Ascending aorta (tissue), 2 donors: ENCODE measurements around the gene TTLL8. TPM values are rescaled to one million over a fixed set of nuclear protein-coding genes. Genes with fewer than 3 reads are reported as not detected.

Experiments used
- DNase-seq, 2 donors: peaks; one replicate each; pipeline ENCODE4 v3.0.0-alpha.2; 2019; ENCODE audit warnings: low spot score in 2 of 2
- H3K27ac ChIP-seq, 2 donors: fragments of 200-600 bp; sonication (generic); one replicate each; pipeline ENCODE4 v1.5.1; 2016 to 2017; ENCODE audit warnings: mild to moderate bottlenecking in 1 of 2
- H3K27me3 ChIP-seq: fragments of 200-600 bp; sonication (generic); one replicate; pipeline ENCODE4 v1.5.1; 2017
- H3K36me3 ChIP-seq, 2 donors: fragments of 200-600 bp; sonication (generic); one replicate each; pipeline ENCODE4 v1.5.1; 2016
- H3K4me1 ChIP-seq, 2 donors: fragments of 200-600 bp; sonication (generic); one replicate each; pipeline ENCODE4 v1.5.1; 2016 to 2017; ENCODE audit warnings: mild to moderate bottlenecking in 1 of 2
- H3K4me3 ChIP-seq, 2 donors: fragments of 200-600 bp; sonication (generic); one replicate each; pipeline ENCODE4 v1.5.1; 2016 to 2017; ENCODE audit warnings: mild to moderate bottlenecking in 1 of 2
- H3K9me3 ChIP-seq, 2 donors: fragments of 200-600 bp; sonication (generic); one replicate each; pipeline ENCODE4 v1.5.1; 2016
- CTCF ChIP-seq, 3 experiments: fragments of 200-600 bp in 2 of 3; fragments of 450-650 bp in 1 of 3; sonication (generic) in 2 of 3; IDR thresholded peaks; one replicate each; pipeline ENCODE4 v1.5.1; 2016 to 2019; ENCODE audit warnings: antibody characterized with exemption in 3 of 3, mild to moderate bottlenecking in 1 of 3, moderate library complexity in 1 of 3
- intact Hi-C: fragments of 100-400 bp; cut with DNase I; formaldehyde crosslinking; loops from one replicate; pipeline ENCODE4 v1.15.1; 2023
- total RNA-seq: library from RNA; depleted of rRNA; stranded (reverse); fragments of >200 nt; gene quantifications from one replicate; pipeline ENCODE4 v1.1.0, GENCODE V29; 2016

Gene TTLL8
- total RNA-seq, 1 donor from 2014 or later = not detected

GRCh38 chr22:50051930-50052329 is 6.2 kb downstream of the TTLL8 start:
- H3K27ac ChIP-seq = no peak overlapping the region
- DNase-seq = no peak
- H3K9me3 ChIP-seq = peaks cover 0 to 8% of the 10 kb centered on the region in 2 donors
- intact Hi-C loops = no loop called here
- no peaks in the 10 kb centered on the region for H3K4me1 ChIP-seq
- TF ChIP-seq CTCF (IDR thresholded peaks at IDR 0.05) = no peak
- no peaks in the 10 kb centered on the region for H3K36me3 ChIP-seq
- no peak overlapping the region for H3K4me3 ChIP-seq
- H3K27me3 ChIP-seq = no peaks in the 10 kb centered on the region

GRCh38 chr22:50049299-50050195 is 8.6 kb downstream of the TTLL8 start:
- Histone ChIP-seq H3K27me3 (no peaks in the 10 kb centered on the region), H3K4me3 (no peak overlapping the region), H3K36me3 (no peaks in the 10 kb centered on the region), H3K9me3 (peaks cover 0 to 8% of the 10 kb centered on the region in 2 donors), H3K4me1 (no peaks in the 10 kb centered on the region), H3K27ac (no peak overlapping the region)
- no peak for DNase-seq
- intact Hi-C loops = no loop called here
- no peak for TF ChIP-seq CTCF (IDR thresholded peaks at IDR 0.05)

- no peaks in the 10 kb centered on the region for H3K36me3 ChIP-seq
- no peaks in the 10 kb centered on the region for H3K27me3 ChIP-seq
- TF ChIP-seq CTCF (IDR thresholded peaks at IDR 0.05) = no peak
- intact Hi-C loops = no loop called here
- no peak for DNase-seq
- peaks cover 0 to 4% of the 10 kb centered on the region in 2 donors for H3K9me3 ChIP-seq
- no peak overlapping the region for H3K27ac ChIP-seq
- no peak overlapping the region for H3K4me3 ChIP-seq
- no peaks in the 10 kb centered on the region for H3K4me1 ChIP-seq
Observed at GRCh38 chr22:50048836-50049235, 9.3 kb downstream of the TTLL8 start.

- intact Hi-C loops = no loop called here
- TF ChIP-seq CTCF (IDR thresholded peaks at IDR 0.05) = no peak
- no peaks in the 10 kb centered on the region for H3K27me3 ChIP-seq
Observed at GRCh38 chr22:50048061-50048765, 9.9 kb downstream of the TTLL8 start.

GRCh38 chr22:50047346-50047745 is 10.8 kb downstream of the TTLL8 start:
- no peaks in the 10 kb centered on the region for H3K27me3 ChIP-seq
- no peak for DNase-seq
- H3K4me1 ChIP-seq = no peaks in the 10 kb centered on the region
- H3K27ac ChIP-seq = no peak overlapping the region
- no peaks in the 10 kb centered on the region for H3K36me3 ChIP-seq
- intact Hi-C loops = no loop called here
- no peaks in the 10 kb centered on the region for H3K9me3 ChIP-seq
- H3K4me3 ChIP-seq = no peak overlapping the region
- TF ChIP-seq CTCF (IDR thresholded peaks at IDR 0.05) = no peak

More at GRCh38 chr22:50048061-50048765, 9.9 kb downstream of the TTLL8 start:
- no peak overlapping the region for H3K27ac ChIP-seq
- DNase-seq = no peak
- no peaks in the 10 kb centered on the region for H3K9me3 ChIP-seq
- H3K36me3 ChIP-seq = no peaks in the 10 kb centered on the region
- no peak overlapping the region for H3K4me3 ChIP-seq
- H3K4me1 ChIP-seq = no peaks in the 10 kb centered on the region
